HepG2 (cell line): ENCODE measurements around the gene FCHSD1. TPM values are rescaled to one million over a fixed set of nuclear protein-coding genes. Genes with fewer than 3 reads are reported as not detected.

Source experiments
- BORCS8-MEF2B ChIP-seq: sonication (generic); formaldehyde crosslinking; IDR thresholded peaks from 2 replicates; pipeline ENCODE4 v1.8.0; 2022; ENCODE audit warnings: mild to moderate bottlenecking, missing genetic modification reagents
- CENPT ChIP-seq: sonication (generic); formaldehyde crosslinking; IDR thresholded peaks from 2 replicates; pipeline ENCODE4 v1.8.0; 2022; ENCODE audit warnings: low read depth, mild to moderate bottlenecking, moderate library complexity, missing genetic modification reagents
- ETV6 ChIP-seq: sonication (generic); formaldehyde crosslinking; conservative IDR thresholded peaks from 2 replicates; pipeline ENCODE4 v1.4.0; 2020; ENCODE audit warnings: missing genetic modification reagents
- GLI4 ChIP-seq: sonication (generic); formaldehyde crosslinking; IDR thresholded peaks from 2 replicates; pipeline ENCODE4 v1.5.1; 2020; ENCODE audit warnings: missing genetic modification reagents, mild to moderate bottlenecking, moderate library complexity, borderline replicate concordance
- GTF3A ChIP-seq: sonication (generic); formaldehyde crosslinking; conservative IDR thresholded peaks from 2 replicates; pipeline ENCODE4 v1.4.0; 2020; ENCODE audit warnings: mild to moderate bottlenecking, missing genetic modification reagents
- KLF15 ChIP-seq: sonication (generic); formaldehyde crosslinking; IDR thresholded peaks from 2 replicates; pipeline ENCODE4 v1.8.1; 2023; ENCODE audit warnings: borderline replicate concordance, mild to moderate bottlenecking, inconsistent platforms, missing genetic modification reagents, mixed read lengths
- NR2C2 ChIP-seq: sonication (generic); formaldehyde crosslinking; IDR thresholded peaks from 2 replicates; pipeline ENCODE4 v1.4.0; 2020; ENCODE audit warnings: missing genetic modification reagents, mild to moderate bottlenecking, moderate library complexity, borderline replicate concordance
- PTBP1 ChIP-seq: fragments of 200-400 bp; formaldehyde crosslinking; IDR thresholded peaks from 2 replicates; pipeline ENCODE4 v1.6.1; 2018; ENCODE audit warnings: low read length, low read depth; ENCODE audit not compliant: poor library complexity, severe bottlenecking
- RARA ChIP-seq: IDR thresholded peaks from 2 replicates; pipeline ENCODE4 v1.6.1; 2016; ENCODE audit warnings: missing genetic modification reagents, missing compliant biosample characterization
- ZNF510 ChIP-seq: sonication (generic); formaldehyde crosslinking; IDR thresholded peaks from 2 replicates; pipeline ENCODE4 v1.4.0; 2020; ENCODE audit warnings: low read depth, mild to moderate bottlenecking, missing genetic modification reagents
- polyA plus RNA-seq, 8 experiments: library from polyadenylated mRNA; depleted of rRNA in 3 of 8; stranded (reverse) in 7 of 8; unstranded in 1 of 8; fragments of >200 nt; fragmentation: Illumina TruSeq in 4 of 8; extraction: Trizol in 4 of 8; gene quantifications; 2 replicates each; pipeline versions ENCODE4 v1.2.1 to v1.2.3, GENCODE V29; 2011 to 2016; ENCODE audit warnings: low read depth in 4 of 8, missing spikeins in 1 of 8, mixed read lengths in 1 of 8; ENCODE audit not compliant: insufficient read depth in 1 of 8
- total RNA-seq, 5 experiments: library from RNA; depleted of rRNA; stranded (reverse); fragments of >200 nt; fragmentation: Illumina TruSeq; extraction: Trizol; gene quantifications; 2 replicates each; pipeline ENCODE4 v1.2.3, GENCODE V29; 2016; ENCODE audit warnings: low read depth in 1 of 5
- TF ChIP-seq, protein P1 (sequence below): sonication (generic); formaldehyde crosslinking; IDR thresholded peaks from 2 replicates; pipeline ENCODE4 v1.4.0; 2020; ENCODE audit warnings: mild to moderate bottlenecking, missing genetic modification reagents
- TF ChIP-seq, protein P2 (sequence below): IDR thresholded peaks from 2 replicates; pipeline ENCODE4 v1.6.1; 2018; ENCODE audit warnings: missing genetic modification reagents, mild to moderate bottlenecking, missing compliant biosample characterization
- TF ChIP-seq, protein P3 (sequence below): sonication (generic); formaldehyde crosslinking; IDR thresholded peaks from 2 replicates; pipeline ENCODE4 v1.9.0; 2022; ENCODE audit warnings: missing genetic modification reagents, mild to moderate bottlenecking, borderline replicate concordance
- TF ChIP-seq, protein P4 (sequence below): sonication (generic); formaldehyde crosslinking; IDR thresholded peaks from 2 replicates; pipeline ENCODE4 v1.8.0; 2022; ENCODE audit warnings: missing genetic modification reagents, low read depth, mild to moderate bottlenecking, borderline replicate concordance
- TF ChIP-seq, protein P5 (sequence below): sonication (generic); formaldehyde crosslinking; IDR thresholded peaks from 2 replicates; pipeline ENCODE4 v1.5.0; 2020; ENCODE audit warnings: mild to moderate bottlenecking, low read depth, missing genetic modification reagents, borderline replicate concordance
- TF ChIP-seq, protein P6 (sequence below): sonication (generic); formaldehyde crosslinking; IDR thresholded peaks from 2 replicates; pipeline ENCODE4 v1.5.1; 2020; ENCODE audit warnings: mild to moderate bottlenecking, missing genetic modification reagents, moderate library complexity
- TF ChIP-seq, protein P7 (sequence below): IDR thresholded peaks from 2 replicates; pipeline ENCODE4 v1.4.0; 2020; ENCODE audit warnings: mild to moderate bottlenecking, missing genetic modification reagents

The FCHSD1 gene
- total and polyA plus RNA-seq, 2 of the 13 experiments (the other 11 are each of a cell fraction or from before 2014, with no cell fraction given) = 5.5 to 15.4 TPM

DNA sequence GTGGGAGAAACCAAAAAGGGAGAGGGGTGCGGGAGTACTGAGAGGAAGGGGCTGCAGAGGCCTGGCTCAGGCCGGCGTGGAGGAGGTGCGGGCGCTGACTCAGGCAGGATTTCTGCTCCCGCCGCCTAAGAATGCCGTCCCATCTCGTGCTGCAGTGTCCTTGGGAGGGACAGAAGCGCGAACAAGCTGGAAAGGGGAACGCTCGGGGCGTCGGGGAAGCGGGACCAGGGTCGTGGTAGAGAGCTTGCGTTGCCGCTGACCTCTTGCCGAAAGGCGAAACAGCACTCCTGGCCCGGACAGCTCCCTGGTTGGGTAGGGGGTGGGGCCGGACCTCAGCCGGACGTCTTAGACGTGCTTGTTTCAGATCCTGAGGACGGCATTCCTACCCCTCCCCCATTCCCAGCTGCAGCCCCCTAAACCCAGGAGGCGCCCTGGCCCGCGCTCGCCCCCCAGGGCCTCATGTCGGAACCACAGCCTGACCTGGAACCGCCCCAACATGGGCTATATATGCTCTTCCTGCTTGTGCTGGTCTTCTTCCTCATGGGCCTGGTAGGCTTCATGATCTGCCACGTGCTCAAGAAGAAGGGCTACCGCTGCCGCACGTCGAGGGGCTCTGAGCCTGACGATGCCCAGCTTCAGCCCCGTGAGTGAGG, 13.3 kb downstream of the FCHSD1 start (continued):
- TF ChIP-seq KLF15 (CRISPR knock-in tag) (no peak), ZNF510 (no peak), GTF3A (CRISPR knock-in tag) (no peak), GLI4 (CRISPR knock-in tag) (no peak), RARA (CRISPR knock-in tag) (no peak), ETV6 (CRISPR knock-in tag) (no peak), NR2C2 (CRISPR knock-in tag) (no peak), CENPT (CRISPR knock-in tag) (0 out of 2 replicates have a peak, but pooled peaks have one; percentile 28), BORCS8-MEF2B (CRISPR knock-in tag) (no peak; the same call in 1 of the 2 replicates), PTBP1 (no peak)
- TF ChIP-seq, protein P1, sequence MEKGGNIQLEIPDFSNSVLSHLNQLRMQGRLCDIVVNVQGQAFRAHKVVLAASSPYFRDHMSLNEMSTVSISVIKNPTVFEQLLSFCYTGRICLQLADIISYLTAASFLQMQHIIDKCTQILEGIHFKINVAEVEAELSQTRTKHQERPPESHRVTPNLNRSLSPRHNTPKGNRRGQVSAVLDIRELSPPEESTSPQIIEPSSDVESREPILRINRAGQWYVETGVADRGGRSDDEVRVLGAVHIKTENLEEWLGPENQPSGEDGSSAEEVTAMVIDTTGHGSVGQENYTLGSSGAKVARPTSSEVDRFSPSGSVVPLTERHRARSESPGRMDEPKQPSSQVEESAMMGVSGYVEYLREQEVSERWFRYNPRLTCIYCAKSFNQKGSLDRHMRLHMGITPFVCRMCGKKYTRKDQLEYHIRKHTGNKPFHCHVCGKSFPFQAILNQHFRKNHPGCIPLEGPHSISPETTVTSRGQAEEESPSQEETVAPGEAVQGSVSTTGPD = no peak
- TF ChIP-seq, protein P2, sequence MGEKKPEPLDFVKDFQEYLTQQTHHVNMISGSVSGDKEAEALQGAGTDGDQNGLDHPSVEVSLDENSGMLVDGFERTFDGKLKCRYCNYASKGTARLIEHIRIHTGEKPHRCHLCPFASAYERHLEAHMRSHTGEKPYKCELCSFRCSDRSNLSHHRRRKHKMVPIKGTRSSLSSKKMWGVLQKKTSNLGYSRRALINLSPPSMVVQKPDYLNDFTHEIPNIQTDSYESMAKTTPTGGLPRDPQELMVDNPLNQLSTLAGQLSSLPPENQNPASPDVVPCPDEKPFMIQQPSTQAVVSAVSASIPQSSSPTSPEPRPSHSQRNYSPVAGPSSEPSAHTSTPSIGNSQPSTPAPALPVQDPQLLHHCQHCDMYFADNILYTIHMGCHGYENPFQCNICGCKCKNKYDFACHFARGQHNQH (CRISPR knock-in tag) = no peak
- TF ChIP-seq, protein P3, sequence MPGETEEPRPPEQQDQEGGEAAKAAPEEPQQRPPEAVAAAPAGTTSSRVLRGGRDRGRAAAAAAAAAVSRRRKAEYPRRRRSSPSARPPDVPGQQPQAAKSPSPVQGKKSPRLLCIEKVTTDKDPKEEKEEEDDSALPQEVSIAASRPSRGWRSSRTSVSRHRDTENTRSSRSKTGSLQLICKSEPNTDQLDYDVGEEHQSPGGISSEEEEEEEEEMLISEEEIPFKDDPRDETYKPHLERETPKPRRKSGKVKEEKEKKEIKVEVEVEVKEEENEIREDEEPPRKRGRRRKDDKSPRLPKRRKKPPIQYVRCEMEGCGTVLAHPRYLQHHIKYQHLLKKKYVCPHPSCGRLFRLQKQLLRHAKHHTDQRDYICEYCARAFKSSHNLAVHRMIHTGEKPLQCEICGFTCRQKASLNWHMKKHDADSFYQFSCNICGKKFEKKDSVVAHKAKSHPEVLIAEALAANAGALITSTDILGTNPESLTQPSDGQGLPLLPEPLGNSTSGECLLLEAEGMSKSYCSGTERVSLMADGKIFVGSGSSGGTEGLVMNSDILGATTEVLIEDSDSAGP (CRISPR knock-in tag) = no peak; the same call in 1 of the 2 replicates
- TF ChIP-seq, protein P4, sequence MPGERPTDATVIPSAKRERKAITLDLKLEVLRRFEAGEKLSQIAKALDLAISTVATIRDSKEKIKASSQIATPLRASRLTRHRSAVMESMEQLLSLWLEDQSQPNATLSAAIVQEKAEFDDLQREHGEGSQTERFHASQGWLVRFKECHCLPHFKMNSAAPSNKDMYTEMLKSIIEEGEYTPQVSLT = no peak
- TF ChIP-seq, protein P5, sequence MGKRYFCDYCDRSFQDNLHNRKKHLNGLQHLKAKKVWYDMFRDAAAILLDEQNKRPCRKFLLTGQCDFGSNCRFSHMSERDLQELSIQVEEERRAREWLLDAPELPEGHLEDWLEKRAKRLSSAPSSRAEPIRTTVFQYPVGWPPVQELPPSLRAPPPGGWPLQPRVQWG (CRISPR knock-in tag) = no peak
- TF ChIP-seq, protein P6, sequence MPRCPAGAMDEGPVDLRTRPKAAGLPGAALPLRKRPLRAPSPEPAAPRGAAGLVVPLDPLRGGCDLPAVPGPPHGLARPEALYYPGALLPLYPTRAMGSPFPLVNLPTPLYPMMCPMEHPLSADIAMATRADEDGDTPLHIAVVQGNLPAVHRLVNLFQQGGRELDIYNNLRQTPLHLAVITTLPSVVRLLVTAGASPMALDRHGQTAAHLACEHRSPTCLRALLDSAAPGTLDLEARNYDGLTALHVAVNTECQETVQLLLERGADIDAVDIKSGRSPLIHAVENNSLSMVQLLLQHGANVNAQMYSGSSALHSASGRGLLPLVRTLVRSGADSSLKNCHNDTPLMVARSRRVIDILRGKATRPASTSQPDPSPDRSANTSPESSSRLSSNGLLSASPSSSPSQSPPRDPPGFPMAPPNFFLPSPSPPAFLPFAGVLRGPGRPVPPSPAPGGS (CRISPR knock-in tag) = no peak
- TF ChIP-seq, protein P7, sequence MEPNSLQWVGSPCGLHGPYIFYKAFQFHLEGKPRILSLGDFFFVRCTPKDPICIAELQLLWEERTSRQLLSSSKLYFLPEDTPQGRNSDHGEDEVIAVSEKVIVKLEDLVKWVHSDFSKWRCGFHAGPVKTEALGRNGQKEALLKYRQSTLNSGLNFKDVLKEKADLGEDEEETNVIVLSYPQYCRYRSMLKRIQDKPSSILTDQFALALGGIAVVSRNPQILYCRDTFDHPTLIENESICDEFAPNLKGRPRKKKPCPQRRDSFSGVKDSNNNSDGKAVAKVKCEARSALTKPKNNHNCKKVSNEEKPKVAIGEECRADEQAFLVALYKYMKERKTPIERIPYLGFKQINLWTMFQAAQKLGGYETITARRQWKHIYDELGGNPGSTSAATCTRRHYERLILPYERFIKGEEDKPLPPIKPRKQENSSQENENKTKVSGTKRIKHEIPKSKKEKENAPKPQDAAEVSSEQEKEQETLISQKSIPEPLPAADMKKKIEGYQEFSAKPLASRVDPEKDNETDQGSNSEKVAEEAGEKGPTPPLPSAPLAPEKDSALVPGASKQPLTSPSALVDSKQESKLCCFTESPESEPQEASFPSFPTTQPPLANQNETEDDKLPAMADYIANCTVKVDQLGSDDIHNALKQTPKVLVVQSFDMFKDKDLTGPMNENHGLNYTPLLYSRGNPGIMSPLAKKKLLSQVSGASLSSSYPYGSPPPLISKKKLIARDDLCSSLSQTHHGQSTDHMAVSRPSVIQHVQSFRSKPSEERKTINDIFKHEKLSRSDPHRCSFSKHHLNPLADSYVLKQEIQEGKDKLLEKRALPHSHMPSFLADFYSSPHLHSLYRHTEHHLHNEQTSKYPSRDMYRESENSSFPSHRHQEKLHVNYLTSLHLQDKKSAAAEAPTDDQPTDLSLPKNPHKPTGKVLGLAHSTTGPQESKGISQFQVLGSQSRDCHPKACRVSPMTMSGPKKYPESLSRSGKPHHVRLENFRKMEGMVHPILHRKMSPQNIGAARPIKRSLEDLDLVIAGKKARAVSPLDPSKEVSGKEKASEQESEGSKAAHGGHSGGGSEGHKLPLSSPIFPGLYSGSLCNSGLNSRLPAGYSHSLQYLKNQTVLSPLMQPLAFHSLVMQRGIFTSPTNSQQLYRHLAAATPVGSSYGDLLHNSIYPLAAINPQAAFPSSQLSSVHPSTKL (CRISPR knock-in tag) = no peak
